GM19463 (cell line): ENCODE data around the gene MAPKAPK2.
A peak's percentile ranks its signal among the peaks of the same experiment; 100 is the strongest.

Experiments used
- ATAC-seq: cut with Tn5 transposase; IDR thresholded peaks from one replicate; pipeline ENCODE4 v1.9.1; 2021; ENCODE audit warnings: mild to moderate bottlenecking, moderate library complexity; ENCODE audit not compliant: unreplicated experiment

Gene MAPKAPK2

GRCh38 chr1:206716870-206717673 is 32.4 kb downstream of the MAPKAPK2 start:
- ATAC-seq: peak; percentile 79

GRCh38 chr1:206717674-206717989 is 32.9 kb downstream of the MAPKAPK2 start:
- no peak for ATAC-seq

- ATAC-seq: no peak
These were observed 34.6 kb downstream of the MAPKAPK2 start for GRCh38 chr1:206719169-206719839.

GRCh38 chr1:206721454-206721853 is 36.7 kb downstream of the MAPKAPK2 start:
- ATAC-seq: no peak

- ATAC-seq: no peak
These were observed 38.2 kb downstream of the MAPKAPK2 start for GRCh38 chr1:206722751-206723461.

GRCh38 chr1:206723462-206723804 is 38.7 kb downstream of the MAPKAPK2 start:
- no peak for ATAC-seq

GRCh38 chr1:206723805-206724472 is 39.2 kb downstream of the MAPKAPK2 start:
- ATAC-seq: no peak

- no peak for ATAC-seq
These were observed 40.6 kb downstream of the MAPKAPK2 start for GRCh38 chr1:206725109-206725963.

GRCh38 chr1:206727981-206728696 is 43.4 kb downstream of the MAPKAPK2 start:
- no peak for ATAC-seq

- no peak for ATAC-seq
These were observed 43.9 kb downstream of the MAPKAPK2 start for GRCh38 chr1:206728697-206728987.

- no peak for ATAC-seq
These were observed 44.3 kb downstream of the MAPKAPK2 start for GRCh38 chr1:206729050-206729449.

- ATAC-seq: no peak
These were observed 44.8 kb downstream of the MAPKAPK2 start for GRCh38 chr1:206729507-206729906.

GRCh38 chr1:206732508-206732907 is 47.8 kb downstream of the MAPKAPK2 start:
- ATAC-seq: no peak

- ATAC-seq: no peak
These were observed 48.3 kb downstream of the MAPKAPK2 start for GRCh38 chr1:206732992-206733391.

- ATAC-seq: no peak
These were observed 49.9 kb downstream of the MAPKAPK2 start for GRCh38 chr1:206734499-206735142.

GRCh38 chr1:206735553-206736031 is 50.9 kb downstream of the MAPKAPK2 start:
- ATAC-seq: no peak

GRCh38 chr1:206736878-206737728 is 52.4 kb downstream of the MAPKAPK2 start:
- no peak for ATAC-seq

- no peak for ATAC-seq
These were observed 53.1 kb downstream of the MAPKAPK2 start for GRCh38 chr1:206737729-206738201.
